HG03571 (cell line): ENCODE measurements around the gene RAB5IF.
"Not testable (repeated sequence)": the region's sequence is repeated elsewhere in the genome, so short reads cannot be mapped to it uniquely, and the experiment has no call there.

ENCODE experiments used
- ATAC-seq: cut with Tn5 transposase; IDR thresholded peaks from one replicate; pipeline ENCODE4 v1.9.1; 2021; ENCODE audit not compliant: unreplicated experiment

RAB5IF gene

GRCh38 chr20:36585410-36586125, 20.0 kb upstream of the RAB5IF start:
- ATAC-seq: no peak

DNA sequence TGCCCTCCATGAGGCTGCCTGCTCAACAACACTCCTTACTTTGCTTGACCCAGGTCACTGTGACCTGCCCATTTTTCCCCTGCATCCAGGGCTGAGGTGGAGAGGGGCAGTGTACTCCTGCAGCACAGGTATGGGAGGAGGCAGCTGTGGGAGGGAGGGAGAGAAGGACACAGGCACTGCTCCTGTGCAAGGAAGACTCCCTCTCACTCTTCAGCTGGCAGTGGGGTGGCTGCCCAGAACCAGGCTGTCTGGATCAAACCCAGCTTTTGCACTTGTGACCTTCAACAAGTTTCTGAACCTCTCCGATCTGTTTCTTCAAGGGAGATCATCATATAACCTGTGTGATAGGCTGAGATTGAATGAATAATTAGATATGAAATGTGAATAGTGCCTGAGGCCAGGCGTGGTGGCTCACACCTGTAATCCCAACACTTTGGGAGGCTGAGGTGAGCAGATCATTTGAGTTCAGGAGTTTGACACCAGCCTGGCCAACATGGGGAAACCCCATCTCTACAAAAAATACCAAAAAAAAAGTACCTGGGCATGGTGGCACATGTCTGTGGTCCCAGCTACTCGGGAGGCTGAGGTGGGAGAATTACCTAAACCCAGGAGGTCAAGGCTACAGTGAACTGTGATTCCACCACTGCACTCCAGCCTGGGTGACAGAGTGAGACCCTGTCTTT, 18.1 kb upstream of the RAB5IF start:
- no peak for ATAC-seq

GRCh38 chr20:36591281-36591680, 14.3 kb upstream of the RAB5IF start:
- ATAC-seq: no peak

DNA sequence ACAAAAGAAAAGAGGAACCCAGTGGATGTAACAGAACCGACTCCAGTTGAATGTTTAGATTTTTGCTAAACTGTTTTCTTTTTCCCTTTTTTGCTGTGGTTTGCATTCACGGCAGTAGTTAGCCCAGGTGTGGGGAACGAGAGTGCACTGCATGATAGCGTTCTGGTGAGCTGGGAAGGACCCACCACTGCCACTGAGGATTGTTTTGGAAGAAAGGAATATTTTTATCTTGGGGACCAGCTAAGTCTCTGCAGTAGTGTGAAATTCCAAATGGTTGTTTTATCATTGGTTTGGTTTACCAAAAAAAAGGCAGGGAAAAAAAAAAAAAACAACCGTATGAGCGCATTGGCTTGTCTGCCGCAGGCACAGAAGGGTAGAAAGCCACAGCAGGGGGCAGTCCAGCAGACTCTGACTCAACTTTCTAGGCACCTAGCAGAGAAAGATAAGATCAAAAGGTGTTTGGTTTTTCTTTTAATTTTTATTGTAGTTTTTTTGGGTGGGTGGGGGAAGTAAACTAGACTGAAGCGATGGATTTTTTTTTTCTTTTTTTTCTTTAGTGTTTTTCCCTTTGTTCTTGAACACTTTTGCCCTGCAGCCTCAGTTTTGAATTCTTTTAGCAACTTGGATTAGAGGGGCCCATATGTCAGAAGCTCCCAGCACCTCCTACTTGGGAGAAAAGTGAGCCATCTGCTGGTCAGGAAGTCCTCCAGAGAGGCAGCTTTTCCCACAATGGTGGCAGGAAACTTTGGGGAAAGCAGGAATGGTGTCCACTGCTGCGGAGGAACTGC, 13.5 kb upstream of the RAB5IF start:
- no peak for ATAC-seq

GRCh38 chr20:36593347-36593929, 12.1 kb upstream of the RAB5IF start:
- no peak for ATAC-seq

GRCh38 chr20:36599912-36600345, 5.7 kb upstream of the RAB5IF start:
- no peak for ATAC-seq

- no peak for ATAC-seq
These were observed 4.0 kb upstream of the RAB5IF start for GRCh38 chr20:36601540-36601939.

DNA sequence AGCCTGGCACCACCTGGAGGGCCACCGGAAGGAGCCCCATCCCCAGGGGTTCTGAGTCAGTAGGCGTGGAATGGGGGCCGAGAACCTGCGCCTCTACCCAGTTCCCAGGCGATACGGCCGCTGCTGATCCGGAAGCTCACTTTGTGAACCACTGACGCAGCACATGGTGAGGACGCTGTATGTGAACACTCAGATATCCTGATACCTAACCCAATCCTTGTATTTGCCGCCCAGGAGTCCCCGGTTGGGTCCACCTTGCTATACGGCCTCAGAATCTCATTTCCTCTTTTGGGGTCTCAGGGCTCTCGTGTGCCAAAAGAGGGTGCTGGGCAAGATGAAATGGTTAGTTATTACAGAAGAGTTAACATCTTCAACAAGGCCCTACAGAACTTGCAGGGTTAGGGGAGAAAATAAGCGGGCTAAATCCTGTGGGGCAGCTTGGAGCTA, 604 bp upstream of the RAB5IF start:
- ATAC-seq: peak; percentile 45

DNA sequence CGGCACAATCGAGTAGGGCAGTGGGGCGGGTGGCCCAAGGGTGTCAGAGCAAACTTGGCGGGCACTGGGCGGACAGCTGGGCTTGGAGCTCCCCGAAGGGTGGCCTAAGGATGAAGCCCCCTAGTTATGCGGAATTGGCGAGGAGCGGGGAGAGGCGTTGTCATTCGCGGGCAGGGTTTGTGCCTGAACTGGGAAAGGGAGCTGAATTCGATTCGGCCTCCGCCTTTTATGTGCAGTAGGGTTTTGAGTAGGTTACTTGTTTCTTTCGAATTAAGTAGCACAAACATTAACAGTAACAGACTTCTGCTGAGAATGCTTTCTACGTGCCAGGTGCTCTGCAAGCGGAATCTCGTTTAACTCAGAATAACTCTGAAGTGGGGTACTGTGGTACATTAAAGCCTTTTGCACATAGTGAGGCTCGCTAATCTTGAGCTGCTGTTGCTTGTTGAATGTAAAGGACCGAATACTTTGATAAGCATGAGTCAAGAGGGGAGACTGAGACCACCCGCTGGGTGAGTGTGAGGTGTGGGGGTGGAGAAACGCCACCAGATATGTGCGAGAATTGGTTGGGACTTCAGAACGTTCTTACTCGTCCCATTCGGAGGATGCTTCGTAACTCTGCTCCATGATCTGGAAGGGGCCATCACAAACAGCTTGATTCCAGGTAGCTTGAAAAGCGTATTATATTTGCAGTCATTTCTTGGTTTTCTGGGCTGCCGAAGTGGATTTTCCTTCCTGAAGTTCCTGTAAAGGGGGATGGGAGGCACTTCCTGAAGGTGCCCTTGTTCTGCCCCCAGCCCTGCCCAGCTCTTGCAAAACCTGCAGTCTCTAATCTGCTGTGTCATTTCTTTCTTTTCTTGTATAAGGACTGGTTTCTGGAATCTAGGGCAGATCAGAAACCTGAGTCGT, 833 bp downstream of the RAB5IF start:
- ATAC-seq: no peak

DNA sequence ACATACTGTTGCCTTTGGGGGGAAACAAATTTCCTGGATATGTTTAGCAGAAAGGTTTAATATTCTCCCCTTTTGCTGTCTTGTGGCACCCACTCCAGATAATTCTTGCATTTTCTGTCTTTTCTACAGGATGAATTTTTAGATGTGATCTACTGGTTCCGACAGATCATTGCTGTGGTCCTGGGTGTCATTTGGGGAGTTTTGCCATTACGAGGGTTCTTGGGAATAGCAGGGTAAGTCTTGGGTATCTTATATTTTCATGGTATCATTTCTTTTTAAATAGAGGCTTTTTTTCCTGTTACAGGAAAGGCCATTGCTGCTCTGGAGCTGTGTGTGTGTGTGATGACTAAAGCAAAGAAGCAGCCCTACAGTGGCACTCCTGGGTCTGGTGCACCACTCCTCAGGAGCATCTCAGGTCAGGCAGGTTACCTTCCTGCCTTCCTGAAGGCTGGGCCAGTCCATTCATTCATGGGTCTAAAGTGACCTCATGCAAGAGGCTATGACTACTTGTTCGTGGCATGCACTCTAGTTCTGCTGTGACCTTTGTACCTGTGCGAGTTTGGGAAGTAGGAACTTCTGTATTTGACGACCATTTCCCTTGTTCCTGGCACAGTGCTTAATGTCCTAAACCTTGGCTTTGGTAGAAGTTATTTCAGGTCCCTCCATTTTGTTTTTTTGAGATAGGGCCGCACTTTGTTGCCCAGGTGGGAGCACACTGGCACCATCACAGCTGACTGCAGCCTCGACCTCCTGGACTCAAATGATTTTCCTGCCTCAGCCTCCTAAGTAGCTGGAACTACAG, 2.2 kb downstream of the RAB5IF start:
- no peak for ATAC-seq

DNA sequence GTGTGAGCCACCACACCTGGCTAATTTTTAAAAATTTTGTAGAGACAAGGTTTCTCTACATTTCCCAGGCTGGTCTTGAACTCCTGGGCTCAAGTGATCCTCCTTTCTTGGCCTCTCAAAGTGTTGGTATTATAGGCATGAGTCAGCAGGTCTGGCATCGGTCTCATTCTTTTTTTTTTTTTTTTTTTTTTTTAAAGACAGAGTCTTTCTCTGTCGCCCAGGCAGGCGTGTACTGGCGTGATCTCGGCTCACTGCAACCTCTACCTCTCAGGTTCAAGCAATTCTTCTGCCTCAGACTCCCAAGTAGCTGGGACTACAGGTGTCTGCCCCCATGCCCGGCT, 2.8 kb downstream of the RAB5IF start:
- not testable (repeated sequence) for ATAC-seq

DNA sequence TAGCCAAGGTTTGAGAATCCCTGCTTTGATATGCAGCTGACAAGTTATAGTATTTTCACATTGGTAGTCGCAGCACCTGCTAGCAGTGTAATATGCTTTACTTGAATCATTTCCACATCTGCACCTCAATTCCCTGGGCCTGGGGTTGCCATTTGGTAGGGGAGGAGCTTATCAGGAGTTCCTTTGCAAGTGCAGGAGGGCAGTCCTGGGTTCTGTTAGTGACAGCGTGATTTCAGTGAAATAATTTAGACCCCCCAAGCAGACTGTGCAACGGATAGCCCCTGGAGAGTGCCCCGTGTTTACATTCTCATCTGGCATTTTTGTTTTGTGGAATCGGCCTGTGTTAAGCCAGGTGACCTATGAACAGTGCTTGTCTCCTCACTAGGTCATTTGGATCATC, 6.0 kb downstream of the RAB5IF start:
- ATAC-seq: no peak

GRCh38 chr20:36613974-36614373, 8.4 kb downstream of the RAB5IF start:
- no peak for ATAC-seq

DNA sequence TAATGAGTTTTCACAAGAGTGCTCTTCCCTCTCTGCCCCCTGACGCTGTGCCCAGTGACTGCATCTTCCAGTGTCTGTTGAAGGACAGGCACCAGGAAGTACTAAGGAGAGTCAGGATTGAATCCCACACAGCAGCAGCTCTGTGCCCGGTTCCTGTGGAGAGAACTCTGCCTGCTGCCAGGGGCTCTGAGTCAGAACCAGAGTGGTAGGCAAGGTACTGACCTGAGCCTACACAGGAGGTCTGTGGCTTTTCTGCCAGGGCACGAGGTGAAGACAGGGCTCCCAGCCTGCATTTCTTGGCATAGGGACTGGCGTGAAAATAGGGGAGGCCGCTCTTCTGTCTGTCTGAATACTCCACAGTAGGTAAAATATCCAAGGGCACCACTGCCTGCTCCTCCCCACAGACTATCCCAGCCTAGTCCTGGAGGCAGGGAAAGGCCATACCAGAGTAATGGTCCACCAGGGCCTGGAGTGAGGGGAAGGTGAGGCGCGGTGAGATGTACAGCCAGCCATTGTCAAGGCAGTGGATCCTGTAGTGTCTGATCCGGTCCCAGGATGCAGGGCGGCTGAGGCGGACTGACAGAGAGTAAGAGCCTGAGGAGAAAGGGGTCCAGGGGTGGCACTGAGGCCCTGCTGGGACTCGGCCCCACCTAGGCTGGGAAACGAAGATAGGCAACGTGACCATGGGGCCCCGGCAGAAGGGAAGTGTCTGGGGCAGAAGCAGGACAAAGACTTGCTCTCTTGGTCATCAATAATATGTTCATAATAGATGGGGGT, 9.4 kb downstream of the RAB5IF start:
- ATAC-seq: no peak

- no peak for ATAC-seq
These were observed 15.3 kb downstream of the RAB5IF start for GRCh38 chr20:36620917-36621316.

GRCh38 chr20:36623444-36623843, 17.9 kb downstream of the RAB5IF start:
- ATAC-seq: no peak

DNA sequence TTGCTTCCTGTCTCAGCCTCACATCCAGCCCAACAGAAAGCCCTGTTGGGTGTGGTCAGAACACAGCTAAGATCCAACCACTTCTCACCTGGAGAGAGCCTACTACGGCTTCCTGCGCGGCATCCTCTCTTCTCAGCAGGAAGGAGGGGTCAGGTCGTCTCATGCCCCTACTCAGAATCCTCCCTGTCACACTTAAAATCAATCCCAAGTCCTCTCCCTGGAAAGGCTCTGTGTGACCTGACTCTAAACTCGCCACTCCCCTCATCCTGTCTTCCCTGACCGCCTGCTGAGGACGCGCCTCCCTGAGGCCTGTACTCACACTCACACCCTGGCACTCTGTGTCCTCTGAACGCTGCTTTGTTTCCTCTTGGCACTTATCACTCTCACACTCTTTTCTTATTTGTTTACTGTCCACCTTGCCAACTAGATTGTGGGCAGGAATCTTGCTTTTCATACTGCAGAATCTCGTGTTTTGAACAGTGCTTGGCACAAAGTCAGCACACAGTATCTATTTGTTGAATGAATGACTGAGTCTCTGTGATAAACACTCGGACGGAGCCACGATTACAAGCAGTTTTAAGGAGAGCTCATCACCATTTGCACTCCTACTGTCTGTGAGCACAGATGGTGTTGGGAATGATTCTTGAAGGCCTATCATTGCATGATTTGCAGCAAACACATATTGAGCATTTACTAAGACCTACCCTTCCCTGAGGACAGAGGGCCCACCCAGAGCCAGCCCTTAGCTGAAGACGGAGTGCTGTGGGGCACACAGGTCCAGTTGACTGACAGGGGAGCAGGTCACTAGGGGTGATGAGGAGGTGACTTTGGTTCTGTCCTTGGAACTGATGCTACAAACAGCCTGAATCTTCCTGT, 18.7 kb downstream of the RAB5IF start:
- no peak for ATAC-seq

GRCh38 chr20:36624944-36625324, 19.4 kb downstream of the RAB5IF start:
- no peak for ATAC-seq
